Endothelial cell of umbilical vein (primary cell): ENCODE results near the gene GJB4. TPM values are rescaled to one million over a fixed set of nuclear protein-coding genes. Genes with fewer than 3 reads are reported as not detected.

Experiments
- BruUV-seq: library from RNA; stranded (reverse); fragments of 400-500 nt; replicated peaks from 2 replicates; lab custom pipeline; 2021; lab: Mats Ljungman, UMichigan
- CTCF ChIA-PET: fragments of 300-600, 350-600 bp; sonication (Branson Sonifier 250); formaldehyde crosslinking; loops from one replicate; lab custom pipeline; 2021; ENCODE audit warnings: antibody characterized with exemption, inconsistent platforms; lab: Charles Lee
- POLR2A ChIA-PET: fragments of 300-600, 350-600 bp; sonication (Branson Sonifier 250); formaldehyde crosslinking; loops from one replicate; lab custom pipeline; 2021; ENCODE audit warnings: antibody characterized with exemption, inconsistent platforms; lab: Charles Lee
- DNase-seq: peaks from one replicate; pipeline ENCODE4 v3.0.0-alpha.2; 2011; ENCODE audit warnings: low read depth, low spot score
- FAIRE-seq: peaks from 2 replicates; lab custom pipeline; 2011; peaks lifted over from hg19 to GRCh38; lab: Jason Lieb, UNC
- H2AFZ ChIP-seq: 2 replicates; pipeline ENCODE4 v1.6.0; 2012; ENCODE audit warnings: low read depth, low read length, control low read depth, inconsistent platforms
- H3K27ac ChIP-seq: 2 replicates; pipeline ENCODE4 v1.5.1; 2011; ENCODE audit warnings: low read depth, mild to moderate bottlenecking, control low read depth, low read length, moderate library complexity; ENCODE audit not compliant: insufficient read depth
- H3K27me3 ChIP-seq, 2 experiments: 2 replicates each; pipeline versions ENCODE4 v1.6.0 to v1.6.1; 2011; ENCODE audit warnings: low read length in 2 of 2, mixed read lengths in 1 of 2; ENCODE audit not compliant: control insufficient read depth in 2 of 2, insufficient read depth in 2 of 2
- H3K36me3 ChIP-seq, 2 experiments: 2 replicates in 1 of 2; 3 replicates in 1 of 2; pipeline ENCODE4 v1.5.1; 2011; ENCODE audit warnings: low read length in 2 of 2, mild to moderate bottlenecking in 1 of 2, moderate library complexity in 1 of 2; ENCODE audit not compliant: control insufficient read depth in 2 of 2, insufficient read depth in 2 of 2; ENCODE audit errors: extremely low read depth in 1 of 2
- H3K4me1 ChIP-seq: 3 replicates; pipeline ENCODE4 v1.5.1; 2011; ENCODE audit warnings: mild to moderate bottlenecking, low read length; ENCODE audit not compliant: control insufficient read depth, insufficient read depth; ENCODE audit errors: extremely low read depth
- H3K4me2 ChIP-seq: 2 replicates; pipeline ENCODE4 v1.6.1; 2011; ENCODE audit warnings: low read length, control low read depth, mixed read lengths; ENCODE audit not compliant: insufficient read depth
- H3K4me3 ChIP-seq, 3 experiments: fragments of 200-600 bp in 1 of 3; sonication (generic), shearing (Covaris generic) in 1 of 3; replicated peaks in 1 of 3; 2 replicates each; pipeline ENCODE4 v1.5.1; 2011 to 2016; ENCODE audit warnings: control low read depth in 3 of 3, low read length in 3 of 3, mild to moderate bottlenecking in 2 of 3, inconsistent platforms in 1 of 3, low read depth in 1 of 3, moderate library complexity in 1 of 3; ENCODE audit not compliant: insufficient read depth in 1 of 3
- H3K79me2 ChIP-seq: 2 replicates; pipeline ENCODE4 v1.6.0; 2012; ENCODE audit warnings: low read length, inconsistent platforms; ENCODE audit not compliant: control insufficient read depth, insufficient read depth
- H3K9ac ChIP-seq: replicated peaks from 2 replicates; pipeline ENCODE3; 2011; ENCODE audit warnings: low read length, control low read depth; ENCODE audit not compliant: insufficient read depth; ENCODE audit errors: extremely low read depth
- H3K9me1 ChIP-seq: replicated peaks from 3 replicates; pipeline ENCODE4 v1.6.0; 2011; ENCODE audit warnings: mild to moderate bottlenecking, low read length; ENCODE audit not compliant: control insufficient read depth, insufficient read depth; ENCODE audit errors: extremely low read depth
- H3K9me3 ChIP-seq: replicated peaks from 2 replicates; pipeline ENCODE4 v1.5.1; 2012; ENCODE audit warnings: low read length, inconsistent platforms; ENCODE audit not compliant: control insufficient read depth, insufficient read depth
- H4K20me1 ChIP-seq: replicated peaks from 2 replicates; pipeline ENCODE3; 2011; ENCODE audit warnings: mild to moderate bottlenecking, low read length; ENCODE audit not compliant: control insufficient read depth, insufficient read depth; ENCODE audit errors: extremely low read depth
- EZH2 ChIP-seq: IDR thresholded peaks from 2 replicates; pipeline ENCODE4 v1.6.1; 2012; ENCODE audit warnings: borderline replicate concordance, low read depth, mild to moderate bottlenecking, moderate library complexity, low read length, inconsistent platforms; ENCODE audit not compliant: severe bottlenecking
- FOS ChIP-seq: IDR thresholded peaks from 2 replicates; pipeline ENCODE4 v1.6.1; 2011; ENCODE audit warnings: mild to moderate bottlenecking, low read length, moderate library complexity, borderline replicate concordance; ENCODE audit not compliant: insufficient read depth
- GATA2 ChIP-seq: IDR thresholded peaks from 2 replicates; pipeline ENCODE4 v1.7.0; 2011; ENCODE audit warnings: low read depth, mild to moderate bottlenecking, moderate library complexity, mixed read lengths, low read length; ENCODE audit not compliant: insufficient read length, insufficient read depth
- JUN ChIP-seq: IDR thresholded peaks from 2 replicates; pipeline ENCODE4 v1.6.1; 2011; ENCODE audit warnings: borderline replicate concordance, low read depth; ENCODE audit not compliant: insufficient read length, insufficient read depth
- MAX ChIP-seq: IDR thresholded peaks from 2 replicates; pipeline ENCODE4 v1.6.1; 2011; ENCODE audit not compliant: insufficient read depth, insufficient read length
- MYC ChIP-seq: IDR thresholded peaks from one replicate; pipeline ENCODE4 v1.6.1; 2011; ENCODE audit warnings: mild to moderate bottlenecking, low read depth, low read length
- POLR2A ChIP-seq: IDR thresholded peaks from 2 replicates; pipeline ENCODE4 v1.6.1; 2012; ENCODE audit warnings: low read depth, mild to moderate bottlenecking, control low read depth, low read length
- POLR2AphosphoS5 ChIP-seq: IDR thresholded peaks from 2 replicates; pipeline ENCODE4 v1.6.1; 2012; ENCODE audit warnings: low read depth, mild to moderate bottlenecking, control low read depth, low read length, moderate library complexity; ENCODE audit not compliant: insufficient read depth
- dilution Hi-C: fragments of 300-500 bp; cut with MboI; formaldehyde crosslinking; loops from one replicate; pipeline ENCODE4 v1.15.0; 2019; ENCODE audit warnings: low sequenced_read_pairs; ENCODE audit not compliant: extremely low pct_ligation_motif_present
- intact Hi-C: fragments of 100-400 bp; cut with micrococcal nuclease; formaldehyde crosslinking; loops from one replicate; pipeline ENCODE4 v1.10.0; 2022
- polyA plus RNA-seq, 4 experiments: library from polyadenylated mRNA; depleted of rRNA in 3 of 4; stranded (reverse) in 3 of 4; unstranded in 1 of 4; fragments of >200 nt; gene quantifications; 2 replicates each; pipeline versions ENCODE4 v1.2.1 to v1.2.3, GENCODE V29; 2011 to 2012; ENCODE audit warnings: missing spikeins in 1 of 4
- total RNA-seq: library from RNA; stranded (reverse); gene quantifications from 2 replicates; pipeline ENCODE4 v1.2.3, GENCODE V29; 2021
- TF ChIP-seq, protein P1 (sequence below), 2 donors: IDR thresholded peaks; 1 replicate in 1 of 2; 2 replicates in 1 of 2; pipeline ENCODE4 v1.5.1; 2011; ENCODE audit warnings: low read length in 2 of 2, mild to moderate bottlenecking in 2 of 2, moderate library complexity in 2 of 2, control low read depth in 1 of 2, inconsistent platforms in 1 of 2, low read depth in 1 of 2; ENCODE audit not compliant: insufficient read depth in 1 of 2; ENCODE audit errors: extremely low read depth in 1 of 2

Gene GJB4
- total and polyA plus RNA-seq, 2 donors (not counting 3 experiments of a cell fraction or from before 2014, with no cell fraction given): not detected

GRCh38 chr1:34714386-34714785, 45.2 kb upstream of the GJB4 start:
- no peaks in the 10 kb centered on the region for H3K79me2 ChIP-seq
- no peaks in the 10 kb centered on the region for H3K36me3 ChIP-seq
- no peaks in the 10 kb centered on the region for H4K20me1 ChIP-seq
- H3K9ac ChIP-seq: no peak overlapping the region
- dilution Hi-C loops (no loop called here), intact Hi-C loops (no loop called here)
- H2AFZ ChIP-seq: no peak overlapping the region
- ChIA-PET POLR2A (no interaction called here), CTCF (no interaction called here)
- H3K27ac ChIP-seq: no peak overlapping the region
- H3K4me2 ChIP-seq: no peak overlapping the region
- no peaks in the 10 kb centered on the region for H3K4me1 ChIP-seq
- TF ChIP-seq FOS (no peak), MYC (no peak), POLR2A (no peak), MAX (no peak), JUN (no peak), EZH2 (no peak), POLR2AphosphoS5 (no peak), GATA2 (no peak)
- TF ChIP-seq, protein P1, sequence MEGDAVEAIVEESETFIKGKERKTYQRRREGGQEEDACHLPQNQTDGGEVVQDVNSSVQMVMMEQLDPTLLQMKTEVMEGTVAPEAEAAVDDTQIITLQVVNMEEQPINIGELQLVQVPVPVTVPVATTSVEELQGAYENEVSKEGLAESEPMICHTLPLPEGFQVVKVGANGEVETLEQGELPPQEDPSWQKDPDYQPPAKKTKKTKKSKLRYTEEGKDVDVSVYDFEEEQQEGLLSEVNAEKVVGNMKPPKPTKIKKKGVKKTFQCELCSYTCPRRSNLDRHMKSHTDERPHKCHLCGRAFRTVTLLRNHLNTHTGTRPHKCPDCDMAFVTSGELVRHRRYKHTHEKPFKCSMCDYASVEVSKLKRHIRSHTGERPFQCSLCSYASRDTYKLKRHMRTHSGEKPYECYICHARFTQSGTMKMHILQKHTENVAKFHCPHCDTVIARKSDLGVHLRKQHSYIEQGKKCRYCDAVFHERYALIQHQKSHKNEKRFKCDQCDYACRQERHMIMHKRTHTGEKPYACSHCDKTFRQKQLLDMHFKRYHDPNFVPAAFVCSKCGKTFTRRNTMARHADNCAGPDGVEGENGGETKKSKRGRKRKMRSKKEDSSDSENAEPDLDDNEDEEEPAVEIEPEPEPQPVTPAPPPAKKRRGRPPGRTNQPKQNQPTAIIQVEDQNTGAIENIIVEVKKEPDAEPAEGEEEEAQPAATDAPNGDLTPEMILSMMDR (IDR thresholded peaks at IDR 0.05; ENCODE audit: extremely low read depth in 1 of 2, insufficient read depth in 1 of 2, low read depth in 1 of 2, low read length in 2 of 2): no peak
- no peaks in the 10 kb centered on the region for H3K9me1 ChIP-seq
- no peaks in the 10 kb centered on the region for H3K9me3 ChIP-seq
- BruUV-seq: no TSS peak
- H3K27me3 ChIP-seq: no peaks in the 10 kb centered on the region
- FAIRE-seq (no peak), DNase-seq (no peak)
- no peak overlapping the region for H3K4me3 ChIP-seq
